Sigmoid colon (tissue), 4 donors: ENCODE results near the gene RCOR1.

ENCODE experiments used
- EP300 ChIP-seq, 4 donors: sonication (generic); formaldehyde crosslinking; IDR thresholded peaks; one replicate each; pipeline ENCODE4 v1.6.1; 2017; ENCODE audit warnings: antibody characterized with exemption in 4 of 4
- POLR2A ChIP-seq, 2 donors: fragments of 450-650 bp; IDR thresholded peaks; one replicate each; pipeline ENCODE4 v1.6.1; 2016; ENCODE audit warnings: antibody characterized with exemption in 2 of 2, mild to moderate bottlenecking in 2 of 2, moderate library complexity in 2 of 2
- POLR2AphosphoS5 ChIP-seq, 4 donors: sonication (generic); formaldehyde crosslinking; IDR thresholded peaks; one replicate each; pipeline ENCODE4 v1.6.1; 2017; ENCODE audit warnings: antibody characterized with exemption in 4 of 4
- TF ChIP-seq, protein P1 (sequence below), 4 experiments: fragments of 450-650 bp in 3 of 4; fragments of 200-600 bp in 1 of 4; IDR thresholded peaks; one replicate each; pipeline ENCODE4 v1.5.1; 2016 to 2019; ENCODE audit warnings: antibody characterized with exemption in 4 of 4, mild to moderate bottlenecking in 3 of 4, moderate library complexity in 2 of 4

DNA sequence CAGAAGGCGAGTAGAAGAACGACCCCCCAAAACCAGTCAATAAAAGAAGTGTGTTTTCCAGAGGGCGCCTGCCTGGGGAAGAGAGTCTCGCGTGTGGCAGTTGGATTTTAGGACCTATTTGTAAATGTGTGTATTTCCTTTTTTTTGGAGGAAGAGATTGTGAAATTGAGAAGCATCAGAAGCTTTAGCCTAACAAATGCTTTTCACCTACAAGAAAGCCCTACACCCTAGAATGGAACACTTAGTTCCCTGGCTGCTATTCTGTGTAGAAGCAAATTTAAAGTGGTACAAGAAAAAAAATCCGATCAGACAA lies 1.3 kb downstream of the RCOR1 start:
- TF ChIP-seq, protein P1, sequence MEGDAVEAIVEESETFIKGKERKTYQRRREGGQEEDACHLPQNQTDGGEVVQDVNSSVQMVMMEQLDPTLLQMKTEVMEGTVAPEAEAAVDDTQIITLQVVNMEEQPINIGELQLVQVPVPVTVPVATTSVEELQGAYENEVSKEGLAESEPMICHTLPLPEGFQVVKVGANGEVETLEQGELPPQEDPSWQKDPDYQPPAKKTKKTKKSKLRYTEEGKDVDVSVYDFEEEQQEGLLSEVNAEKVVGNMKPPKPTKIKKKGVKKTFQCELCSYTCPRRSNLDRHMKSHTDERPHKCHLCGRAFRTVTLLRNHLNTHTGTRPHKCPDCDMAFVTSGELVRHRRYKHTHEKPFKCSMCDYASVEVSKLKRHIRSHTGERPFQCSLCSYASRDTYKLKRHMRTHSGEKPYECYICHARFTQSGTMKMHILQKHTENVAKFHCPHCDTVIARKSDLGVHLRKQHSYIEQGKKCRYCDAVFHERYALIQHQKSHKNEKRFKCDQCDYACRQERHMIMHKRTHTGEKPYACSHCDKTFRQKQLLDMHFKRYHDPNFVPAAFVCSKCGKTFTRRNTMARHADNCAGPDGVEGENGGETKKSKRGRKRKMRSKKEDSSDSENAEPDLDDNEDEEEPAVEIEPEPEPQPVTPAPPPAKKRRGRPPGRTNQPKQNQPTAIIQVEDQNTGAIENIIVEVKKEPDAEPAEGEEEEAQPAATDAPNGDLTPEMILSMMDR (IDR thresholded peaks at IDR 0.05), result no peak
- TF ChIP-seq POLR2A (IDR thresholded peaks at IDR 0.05) (no peak), EP300 (IDR thresholded peaks at IDR 0.05) (no peak), POLR2AphosphoS5 (IDR thresholded peaks at IDR 0.05) (no peak)
